Middle frontal gyrus (tissue), 1 donor: Measurements from ENCODE around the gene MNAT1.
"Not testable (repeated sequence)": the region's sequence is repeated elsewhere in the genome, so short reads cannot be mapped to it uniquely, and the experiment has no call there.

Experiments used
- DNase-seq: peaks from one replicate; pipeline ENCODE4 v3.0.0-alpha.2; 2015; ENCODE audit warnings: low spot score; ENCODE audit errors: extremely low spot score

Gene MNAT1

DNA sequence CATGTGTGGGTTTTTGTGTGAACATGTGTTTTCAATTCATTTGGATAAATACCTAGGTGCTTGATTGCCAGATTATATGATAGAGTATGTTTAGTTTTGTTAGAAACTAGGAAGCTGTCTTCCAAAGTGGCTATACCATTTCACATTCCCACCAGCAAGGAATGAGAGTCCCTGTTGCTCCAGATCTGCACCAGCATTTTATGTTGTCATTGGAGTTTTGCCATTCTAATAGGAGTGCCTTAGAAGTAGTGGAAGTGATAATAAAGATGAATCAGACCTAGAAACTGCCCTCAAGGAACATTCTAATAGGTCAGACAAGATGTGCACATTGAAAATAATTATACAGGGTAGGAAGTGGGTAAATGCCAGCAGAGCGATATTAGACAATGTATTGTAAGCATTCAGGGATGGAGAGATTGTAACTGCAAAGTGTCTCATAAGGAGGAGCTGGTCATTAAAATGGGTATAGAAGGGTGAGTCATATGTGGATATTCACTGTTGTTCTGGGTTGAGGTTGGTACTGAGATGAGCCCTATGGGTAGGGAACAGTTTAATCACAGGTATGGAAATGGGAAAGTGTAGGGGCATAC lies 71.4 kb downstream of the MNAT1 start:
- no peak for DNase-seq

DNA sequence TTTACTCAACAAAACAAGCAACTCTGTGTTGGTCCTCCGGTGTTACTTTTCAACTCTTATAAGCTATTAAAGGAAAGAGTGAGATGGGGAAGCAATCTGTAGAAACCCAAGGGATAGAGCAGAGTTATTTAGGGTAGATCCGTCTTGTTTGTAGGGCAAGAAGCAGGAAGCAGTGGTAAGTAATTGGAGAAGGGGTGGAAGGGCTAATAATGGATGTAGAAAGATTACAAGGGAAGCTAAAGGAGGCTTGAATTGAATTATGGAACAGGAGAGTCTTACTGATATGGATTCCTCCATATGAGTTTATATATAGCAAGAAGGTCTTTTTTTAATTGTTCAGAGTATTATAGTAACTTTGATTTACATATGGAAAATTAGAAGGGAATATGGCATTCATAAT lies 72.7 kb downstream of the MNAT1 start:
- DNase-seq = no peak

DNA sequence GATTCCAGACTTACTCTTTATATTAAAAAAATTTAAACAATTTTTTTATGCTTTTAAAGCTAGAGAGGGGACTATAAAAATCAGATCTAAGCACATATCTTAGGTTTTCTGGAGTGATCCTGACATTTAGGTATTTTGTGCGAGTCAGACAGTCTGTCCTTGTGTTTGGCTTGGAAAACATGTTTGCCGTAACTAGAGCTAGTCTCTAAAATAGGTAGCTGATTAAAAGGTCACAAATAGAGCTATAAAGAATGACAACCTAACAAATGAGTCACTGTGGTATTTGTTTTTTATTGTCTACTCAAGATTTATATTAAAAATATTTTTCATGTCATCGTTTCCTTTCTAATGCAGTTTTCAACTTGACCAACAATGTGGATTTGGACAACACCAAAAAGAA lies 73.4 kb downstream of the MNAT1 start:
- no peak for DNase-seq

DNA sequence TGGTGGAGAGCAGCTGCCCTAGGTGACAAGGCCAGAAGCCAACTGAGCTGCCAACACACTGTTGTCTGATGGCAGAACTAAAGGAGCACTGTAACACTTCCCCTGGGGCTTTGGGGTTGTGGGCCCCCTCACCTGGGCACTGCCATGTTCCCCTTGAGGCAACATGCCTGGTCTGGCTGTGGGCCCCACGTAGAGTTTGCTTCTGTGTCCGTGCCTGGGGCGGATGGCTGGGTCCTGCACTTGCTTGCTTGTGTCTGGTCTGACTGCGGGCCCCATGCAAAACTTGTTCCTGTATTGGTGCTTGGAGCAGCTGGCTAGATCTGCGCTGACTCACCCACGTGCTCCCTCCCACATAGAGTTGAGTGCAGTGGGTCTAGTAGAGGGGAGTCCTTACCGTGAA lies 78.4 kb downstream of the MNAT1 start:
- DNase-seq = no peak

DNA sequence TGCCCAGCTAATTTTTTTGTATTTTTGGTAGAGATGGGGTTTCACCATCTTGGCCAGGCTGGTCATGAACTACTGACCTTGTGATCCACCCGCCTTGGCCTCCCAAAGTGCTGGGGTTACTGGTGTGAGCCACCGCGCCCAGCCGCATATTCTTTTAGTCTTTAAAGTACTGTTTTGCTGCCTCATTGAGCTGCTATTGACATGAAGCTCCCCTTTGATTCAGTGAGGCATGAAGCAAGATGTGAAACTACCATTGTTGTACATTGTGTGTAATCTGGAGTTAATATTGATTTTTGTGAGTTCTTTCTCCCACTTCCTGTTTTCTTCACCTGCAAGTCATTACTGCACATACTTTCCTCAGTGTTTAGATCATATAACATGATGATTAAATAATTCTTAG lies 80.8 kb downstream of the MNAT1 start:
- no peak for DNase-seq

DNA sequence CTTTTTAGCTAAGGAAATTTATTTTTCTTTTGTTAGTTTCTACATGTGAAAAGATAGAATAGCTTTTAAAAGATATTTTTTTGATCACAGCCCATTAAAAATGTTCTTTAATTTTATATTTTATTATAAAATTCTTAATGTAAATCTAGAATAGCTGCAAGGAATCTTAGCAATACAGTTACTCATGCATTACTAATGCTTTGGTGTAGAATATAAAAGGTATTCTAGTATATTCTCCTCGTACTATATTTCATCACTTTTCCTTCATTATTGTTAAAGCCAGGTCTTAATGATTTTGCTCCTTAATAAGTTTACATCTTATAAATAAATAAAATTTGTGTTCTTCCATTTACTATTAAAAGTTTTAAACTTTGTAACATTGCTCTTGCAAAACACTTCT lies 82.6 kb downstream of the MNAT1 start:
- DNase-seq = no peak

DNA sequence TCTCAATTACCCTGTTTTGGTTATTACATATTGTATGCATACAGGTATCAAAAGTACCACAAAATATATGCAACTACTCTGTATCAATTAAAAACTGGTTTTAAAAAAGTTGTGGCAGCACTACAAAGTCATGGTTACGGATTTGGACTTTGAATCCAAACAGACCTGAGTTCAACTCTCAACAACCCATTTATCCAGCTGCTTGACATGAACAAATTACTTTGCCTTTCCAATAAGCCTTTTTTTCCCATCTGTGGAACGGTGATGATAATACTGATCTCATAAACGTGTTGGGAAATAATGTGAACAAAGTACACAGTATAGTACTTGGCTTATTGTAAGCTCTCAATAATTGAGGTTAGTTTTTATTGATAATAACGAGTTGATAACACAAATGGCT lies 85.0 kb downstream of the MNAT1 start:
- DNase-seq = no peak

DNA sequence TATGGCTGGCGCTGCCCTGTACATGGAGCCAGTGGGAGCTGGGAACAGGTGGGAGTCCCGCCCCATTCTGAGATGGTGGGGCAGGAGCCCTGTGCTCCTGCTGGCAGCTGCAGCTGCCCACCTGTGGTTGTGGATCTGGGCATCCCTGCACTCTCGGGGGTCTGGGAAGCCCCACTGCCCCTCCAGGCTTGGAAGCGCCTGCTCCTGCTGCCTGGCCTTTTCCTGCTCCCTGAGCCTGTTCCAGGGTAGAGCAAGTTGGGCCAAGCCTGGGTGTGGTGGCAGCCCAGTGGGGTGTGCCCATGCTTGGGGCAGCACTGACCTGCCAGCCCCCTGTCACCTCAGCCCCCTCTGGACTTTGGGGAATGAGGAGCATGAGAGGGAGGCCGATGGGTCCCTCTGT lies 104.0 kb downstream of the MNAT1 start:
- DNase-seq = no peak

DNA sequence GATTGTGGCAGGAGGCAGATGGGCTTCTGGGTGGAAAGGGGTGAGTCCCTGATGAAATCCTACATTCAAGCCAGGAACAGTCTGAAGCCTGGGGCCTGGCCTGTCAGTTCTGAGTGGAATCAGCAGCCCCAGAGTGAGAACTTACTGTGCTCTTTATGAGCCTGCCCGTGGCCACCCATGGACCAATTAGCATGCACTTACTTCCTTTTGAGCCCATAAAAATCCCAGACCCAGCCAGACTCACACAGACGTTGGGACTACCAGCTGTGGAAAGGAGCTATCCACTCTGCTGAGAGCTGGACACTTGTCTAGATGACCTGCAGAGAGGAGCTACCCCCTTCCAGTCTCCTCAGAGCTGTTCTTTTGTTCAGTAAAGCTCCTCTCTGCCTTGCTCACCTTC lies 104.5 kb downstream of the MNAT1 start:
- no peak for DNase-seq

DNA sequence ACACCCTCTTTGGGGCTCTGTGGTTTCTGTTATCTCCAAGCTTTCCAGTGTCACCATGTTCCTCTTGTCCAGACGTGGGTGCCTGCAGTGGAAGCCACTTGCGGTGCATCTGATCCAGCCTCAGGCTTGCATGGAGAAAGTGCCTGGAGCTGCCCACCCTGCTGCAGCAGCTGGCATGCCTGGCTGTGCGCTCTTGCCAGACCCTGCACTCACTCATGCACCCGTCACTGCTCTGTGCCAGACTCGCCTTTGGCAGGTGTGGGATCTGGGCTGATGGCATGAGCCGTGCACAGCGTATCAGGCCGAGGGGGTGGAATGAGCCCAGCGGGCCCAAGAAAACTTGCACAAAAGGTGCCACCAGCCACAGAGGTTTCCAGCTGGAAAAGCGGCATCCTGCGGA lies 105.1 kb downstream of the MNAT1 start:
- no peak for DNase-seq

DNA sequence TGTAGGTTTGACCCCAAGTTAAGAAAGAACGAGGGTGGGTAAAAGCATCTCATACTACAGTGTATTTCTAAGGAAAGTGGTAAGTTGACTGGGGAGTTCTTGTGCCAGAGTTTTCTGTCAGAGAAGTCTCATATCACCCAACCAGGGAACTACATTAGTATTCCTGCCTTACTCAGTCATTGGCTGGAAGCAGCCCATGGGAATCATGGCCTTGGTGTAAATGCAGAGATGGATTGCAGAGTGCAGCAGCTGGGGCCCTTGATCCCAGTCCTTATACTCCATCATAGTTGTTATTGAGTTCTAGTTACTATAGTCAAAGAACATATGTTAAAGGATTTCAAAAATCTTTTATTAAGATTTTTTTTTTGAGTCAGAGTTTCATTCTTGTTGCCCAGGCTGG lies 105.8 kb downstream of the MNAT1 start:
- DNase-seq = no peak

DNA sequence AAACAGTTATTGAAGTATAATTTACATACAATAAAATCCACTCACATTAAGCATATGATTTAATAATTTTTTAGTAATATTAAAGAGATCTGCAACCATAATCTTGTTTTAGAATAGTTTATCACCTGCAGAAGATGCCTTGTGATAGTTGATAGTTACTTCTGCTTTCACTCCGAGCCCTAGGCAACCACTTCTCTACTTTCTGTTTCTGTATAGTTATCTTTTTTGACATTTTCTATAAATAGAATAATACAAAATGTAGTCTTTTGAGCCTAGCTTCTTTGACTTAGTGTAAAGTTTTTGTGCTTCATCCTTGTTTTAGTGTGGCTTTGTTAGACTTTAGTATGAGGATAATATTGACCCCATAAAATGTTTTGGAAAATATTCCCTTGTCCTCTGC lies 111.0 kb downstream of the MNAT1 start:
- DNase-seq = no peak

DNA sequence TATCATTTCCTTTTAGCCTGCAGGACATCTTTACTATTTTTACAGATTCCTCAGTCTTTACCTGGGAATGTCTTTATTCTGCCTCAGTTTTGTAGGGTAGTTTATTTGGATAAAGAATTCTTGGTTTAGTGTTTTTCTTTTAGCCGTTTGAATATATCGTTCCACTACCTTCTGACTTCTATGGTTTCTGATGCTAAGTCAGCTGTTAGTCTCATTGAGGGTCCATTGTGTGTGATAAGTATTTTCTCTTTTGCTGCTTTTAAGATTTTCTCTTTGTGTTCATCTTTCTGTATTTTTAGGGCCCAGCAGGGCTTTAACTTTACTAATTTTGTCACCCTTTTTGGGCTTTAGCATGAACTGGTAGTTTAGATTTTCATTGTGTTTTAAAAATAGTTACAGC lies 113.5 kb downstream of the MNAT1 start:
- no peak for DNase-seq

DNA sequence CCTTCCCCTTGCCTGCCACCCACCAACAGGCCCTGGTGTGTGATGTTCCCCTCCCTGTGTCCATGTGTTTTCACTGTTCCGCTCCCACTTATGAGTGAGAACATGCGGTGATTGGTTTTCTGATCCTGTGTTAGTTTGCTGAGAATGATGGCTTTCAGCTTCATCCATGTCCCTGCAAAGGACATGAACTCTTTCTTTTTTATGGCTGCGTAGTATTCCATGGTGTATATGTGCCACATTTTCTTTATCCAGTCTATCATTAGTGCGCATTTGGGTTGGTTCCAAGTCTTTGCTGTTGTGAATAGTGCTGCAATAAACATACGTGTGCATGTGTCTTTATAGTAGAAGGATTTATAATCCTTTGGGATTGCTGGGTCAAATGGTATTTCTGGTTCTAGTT lies 117.1 kb downstream of the MNAT1 start:
- DNase-seq = not testable (repeated sequence)

DNA sequence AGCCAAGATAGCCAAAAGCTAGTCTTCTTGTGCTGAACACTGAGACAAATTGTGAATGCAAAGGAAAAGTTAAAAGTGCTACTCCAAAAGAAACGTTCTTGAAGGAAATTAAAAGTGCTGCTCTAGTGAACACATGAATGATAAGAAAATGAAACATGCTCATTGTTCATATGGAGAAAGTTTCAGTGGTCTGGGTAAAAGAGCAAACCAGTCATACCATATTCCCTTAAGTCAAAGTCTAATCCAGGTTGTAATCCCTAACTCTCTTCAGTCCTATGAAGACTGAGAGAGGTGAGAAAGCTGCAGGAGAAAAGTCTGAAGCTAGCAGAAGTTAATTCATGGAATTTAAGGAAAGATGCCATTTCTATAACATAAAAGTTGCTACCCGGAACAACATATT lies 121.5 kb downstream of the MNAT1 start:
- no peak for DNase-seq

DNA sequence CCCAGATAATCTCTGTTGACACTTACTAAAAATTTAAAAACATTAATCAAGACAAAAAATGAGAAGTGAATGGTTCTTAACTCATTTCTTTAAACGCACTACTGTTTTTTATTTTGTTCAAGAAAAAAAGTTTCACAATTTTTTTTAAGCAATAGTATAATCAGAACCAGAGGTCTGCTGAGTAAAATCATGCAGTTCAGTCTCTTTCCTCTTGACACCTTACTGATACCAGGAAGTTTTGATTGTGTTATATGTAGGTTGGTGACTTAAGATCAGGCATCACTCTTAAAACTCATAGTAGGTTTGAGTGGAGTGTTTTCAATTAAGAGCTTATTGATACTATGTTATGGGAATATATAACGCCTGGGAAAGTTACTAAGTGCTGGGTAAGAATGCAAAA lies 125.0 kb downstream of the MNAT1 start:
- DNase-seq = no peak

DNA sequence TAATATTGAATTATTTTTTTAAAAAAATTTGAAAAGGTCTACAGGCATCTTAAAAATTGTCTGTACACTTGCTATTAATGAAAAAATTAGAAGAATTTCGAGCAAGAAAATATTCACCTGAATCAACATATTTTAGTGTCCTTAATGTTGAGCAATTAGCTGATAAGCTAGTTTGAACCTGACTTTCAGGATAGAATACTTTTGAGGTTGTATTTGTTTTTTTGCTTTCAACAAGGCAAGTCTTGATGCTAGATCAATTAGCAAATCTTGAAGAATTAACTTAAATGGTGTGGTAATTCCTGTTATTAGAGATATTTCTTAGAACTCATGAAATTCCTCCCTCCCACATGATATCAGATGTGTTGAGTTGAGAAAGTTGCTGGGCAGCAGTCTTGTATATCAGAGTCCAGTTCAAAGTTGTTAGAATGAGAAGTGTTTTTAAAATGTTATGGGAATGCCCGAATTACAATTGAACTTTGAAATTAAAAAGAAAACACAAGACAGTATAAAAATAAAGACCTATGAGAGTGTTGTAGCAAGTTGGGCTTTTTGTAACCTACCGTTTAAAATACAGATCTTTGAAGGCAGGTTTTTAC lies 127.1 kb downstream of the MNAT1 start:
- no peak for DNase-seq

DNA sequence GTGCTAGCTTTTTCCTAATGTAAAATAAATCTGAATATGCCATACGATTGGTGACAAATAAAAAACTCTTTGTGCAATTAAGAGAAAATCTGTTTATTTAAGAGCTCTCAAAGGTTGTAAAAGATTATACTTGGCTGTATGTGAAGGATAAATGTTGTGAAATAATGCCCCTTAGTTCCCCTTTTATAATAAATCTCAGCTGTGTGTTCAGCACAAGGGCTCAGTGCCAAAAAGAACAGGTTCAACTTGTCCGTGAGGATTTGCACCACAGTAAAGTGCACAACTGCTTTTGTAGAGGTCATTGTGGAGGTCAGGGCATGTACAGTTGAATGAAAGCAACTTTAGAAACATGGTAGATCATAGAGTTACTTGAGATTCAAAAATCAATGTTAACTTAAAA lies 127.7 kb downstream of the MNAT1 start:
- no peak for DNase-seq

DNA sequence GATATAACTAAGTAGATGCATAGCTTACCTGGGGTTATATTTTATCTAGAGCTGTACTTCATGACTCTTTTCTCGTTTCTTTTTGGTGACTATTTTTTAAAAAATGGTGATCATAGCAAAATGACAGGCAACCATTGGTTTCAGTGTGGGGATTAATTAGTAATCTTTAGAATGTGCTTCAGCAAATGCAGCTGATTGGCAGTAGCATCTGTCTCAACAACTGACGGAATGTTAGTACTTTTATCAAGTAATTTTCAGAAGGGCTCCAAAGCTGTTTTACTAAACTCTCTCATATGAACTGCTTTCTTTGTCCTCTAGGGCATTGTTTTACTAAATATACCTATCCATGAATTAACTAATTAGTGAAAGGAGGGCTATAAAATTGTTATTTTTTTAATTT lies 128.7 kb downstream of the MNAT1 start:
- no peak for DNase-seq

DNA sequence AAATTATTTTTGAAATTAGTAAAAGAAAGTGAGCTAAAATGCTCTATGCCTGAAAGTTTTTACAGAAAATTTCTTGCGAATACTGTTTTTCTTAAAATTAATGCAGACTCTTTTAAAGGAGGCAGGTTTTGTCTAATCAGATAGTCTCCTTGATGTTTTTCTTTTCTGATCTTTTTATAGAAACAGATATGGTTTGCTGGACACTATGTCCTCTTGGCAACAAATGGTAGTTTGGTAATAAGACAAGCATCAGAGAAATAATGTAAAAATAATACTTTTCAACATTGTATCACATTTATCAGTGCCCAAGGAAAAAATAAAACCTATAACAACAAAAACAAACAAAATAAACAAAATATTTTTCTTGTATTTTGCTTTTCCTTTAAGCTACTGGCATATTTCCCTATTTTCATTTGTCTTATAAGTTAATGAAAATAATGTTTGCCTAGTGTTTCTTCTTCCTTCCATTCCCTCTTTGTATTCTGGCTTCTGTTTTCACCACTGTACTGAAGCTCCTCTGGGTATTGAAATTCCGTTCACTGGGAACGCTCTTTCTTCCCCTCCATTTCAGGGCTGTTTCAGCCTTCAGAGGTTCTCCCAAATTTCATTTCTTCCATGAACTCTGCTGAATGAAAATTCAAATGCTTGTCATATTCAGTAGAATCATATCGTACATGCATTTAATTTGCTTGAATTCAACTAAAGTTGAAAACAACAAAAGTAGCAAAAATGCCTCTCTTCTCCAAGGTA lies 131.0 kb downstream of the MNAT1 start:
- DNase-seq = no peak

DNA sequence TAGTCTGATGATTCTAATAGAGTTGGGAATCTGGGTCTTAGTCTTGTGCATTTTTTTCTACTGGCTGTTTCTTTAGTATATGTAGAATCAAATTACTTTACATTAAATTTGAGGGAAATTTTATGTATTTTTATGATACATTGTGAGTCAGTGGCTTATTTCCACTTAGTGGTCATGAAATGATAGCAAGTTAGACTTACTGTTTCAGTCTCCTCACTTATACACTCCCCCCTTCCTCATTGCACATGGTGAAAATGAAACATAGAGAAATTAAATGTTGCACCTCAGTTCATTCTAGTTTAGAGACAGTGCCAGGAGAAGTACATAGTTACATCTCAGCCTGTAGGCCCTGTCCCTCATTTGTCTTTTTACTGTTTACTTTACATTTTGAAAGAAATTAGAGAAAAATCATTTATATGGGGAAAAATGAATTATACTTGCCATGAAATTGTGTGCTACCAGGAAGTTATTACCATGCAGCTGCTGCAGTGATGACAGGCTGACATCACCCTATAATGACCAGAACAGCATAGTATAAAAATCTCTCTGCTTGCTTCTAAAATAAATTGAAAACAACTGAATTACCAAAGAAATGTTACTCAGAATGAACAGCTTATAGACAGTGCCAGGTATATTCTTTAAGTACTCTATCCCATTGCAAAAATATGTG lies 133.1 kb downstream of the MNAT1 start:
- no peak for DNase-seq

DNA sequence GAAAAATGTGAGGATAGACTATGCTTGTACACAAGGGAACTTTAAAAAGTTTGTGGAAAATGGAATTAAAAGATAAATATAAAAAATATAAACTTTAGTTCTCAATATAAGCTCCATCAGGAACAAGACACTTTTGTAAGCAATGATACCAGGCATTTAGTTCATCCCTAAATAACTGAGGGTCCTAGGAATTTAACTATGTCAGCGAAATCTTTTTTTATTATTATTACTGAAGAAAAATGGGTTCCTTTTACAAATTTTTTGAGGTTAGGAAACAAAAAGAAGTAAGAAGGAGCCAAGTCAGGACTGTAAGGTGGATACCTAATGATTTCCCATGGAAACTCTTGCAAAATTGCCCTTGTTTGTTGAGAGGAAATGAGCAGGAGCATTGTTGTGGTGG lies 143.6 kb downstream of the MNAT1 start:
- DNase-seq = no peak

DNA sequence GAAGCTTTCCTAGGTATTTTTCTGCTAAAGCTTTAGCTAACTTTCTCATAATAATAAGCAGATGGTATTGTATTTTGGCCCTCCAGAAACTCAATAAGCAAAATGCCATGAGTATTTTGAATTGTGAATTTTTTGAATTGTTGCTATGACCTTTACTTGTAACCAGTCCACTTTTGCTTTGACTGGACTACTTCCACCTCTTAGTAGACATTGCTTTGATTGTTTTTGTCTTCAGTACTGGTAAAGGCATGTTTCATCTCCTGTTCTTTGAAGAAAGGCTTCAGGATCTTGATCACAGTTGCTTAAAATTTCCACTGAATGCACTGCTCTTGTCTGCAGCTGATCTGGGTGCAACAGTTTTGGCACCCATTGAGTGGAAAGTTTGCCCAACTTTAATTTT lies 144.0 kb downstream of the MNAT1 start:
- no peak for DNase-seq
